Naive thymus-derived CD4-positive, alpha-beta T cell (primary cell): ENCODE results near the gene MAGEB10. TPM values are rescaled to one million over a fixed set of nuclear protein-coding genes. Genes with fewer than 3 reads are reported as not detected.
"Not testable (repeated sequence)": the region's sequence is repeated elsewhere in the genome, so short reads cannot be mapped to it uniquely, and the experiment has no call there.

Experiments used
- ATAC-seq: fragments of 150-1000 bp; cut with Tn5 transposase; 2 replicates; pipeline ENCODE4 v1.10.0; 2021; ENCODE audit warnings: mild to moderate bottlenecking, moderate library complexity
- CTCF ChIA-PET: fragments of 350-600 bp; sonication (Branson Sonifier 250); formaldehyde crosslinking; loops from one replicate; lab custom pipeline; 2021; ENCODE audit warnings: antibody characterized with exemption; lab: Charles Lee
- POLR2A ChIA-PET: fragments of 350-600 bp; sonication (Branson Sonifier 250); formaldehyde crosslinking; loops from one replicate; lab custom pipeline; 2021; ENCODE audit warnings: antibody characterized with exemption, inconsistent platforms; lab: Charles Lee
- DNase-seq, 9 donors: peaks; one replicate each; pipeline versions ENCODE4 v3.0.0 to v3.0.0-alpha.2; 2020 to 2022; ENCODE audit warnings: mixed read lengths in 1 of 9
- H3K27ac ChIP-seq: one replicate; pipeline ENCODE4 v1.7.0; 2013; ENCODE audit warnings: mild to moderate bottlenecking, low read depth, low read length, moderate library complexity
- H3K27me3 ChIP-seq, 2 donors: one replicate each; pipeline ENCODE4 v1.7.0; 2013; ENCODE audit warnings: low read length in 2 of 2, mild to moderate bottlenecking in 2 of 2, moderate library complexity in 2 of 2; ENCODE audit not compliant: control insufficient read depth in 2 of 2, insufficient read depth in 2 of 2
- H3K36me3 ChIP-seq, 3 experiments: 1 replicate in 2 of 3; 2 replicates in 1 of 3; pipeline ENCODE4 v1.7.0; 2013; ENCODE audit warnings: low read length in 3 of 3, mild to moderate bottlenecking in 3 of 3, moderate library complexity in 1 of 3; ENCODE audit not compliant: insufficient read depth in 3 of 3, control insufficient read depth in 2 of 3
- H3K4me1 ChIP-seq, 2 donors: one replicate each; pipeline ENCODE4 v1.7.0; 2013; ENCODE audit warnings: low read length in 2 of 2, mild to moderate bottlenecking in 2 of 2, moderate library complexity in 1 of 2; ENCODE audit not compliant: control insufficient read depth in 2 of 2, insufficient read depth in 2 of 2
- H3K4me3 ChIP-seq: 2 replicates; pipeline ENCODE4 v1.7.0; 2013; ENCODE audit warnings: mild to moderate bottlenecking, low read length
- H3K9me3 ChIP-seq, 3 experiments: 1 replicate in 2 of 3; 2 replicates in 1 of 3; pipeline ENCODE4 v1.7.0; 2013; ENCODE audit warnings: low read length in 3 of 3; ENCODE audit not compliant: control insufficient read depth in 2 of 3
- H3K27ac Mint-ChIP-seq, 9 donors: one replicate each; pipeline ENCODE4 v1.8.0; 2020 to 2022; ENCODE audit warnings: mixed read lengths in 9 of 9, mild to moderate bottlenecking in 8 of 9, moderate library complexity in 5 of 9, inconsistent platforms in 2 of 9
- H3K27me3 Mint-ChIP-seq, 5 donors: one replicate each; pipeline ENCODE4 v1.8.0; 2021 to 2022; ENCODE audit warnings: mixed read lengths in 5 of 5, mild to moderate bottlenecking in 1 of 5
- H3K36me3 Mint-ChIP-seq, 5 donors: one replicate each; pipeline ENCODE4 v1.8.0; 2020 to 2022; ENCODE audit warnings: mixed read lengths in 5 of 5, mild to moderate bottlenecking in 3 of 5, inconsistent platforms in 1 of 5
- H3K4me1 Mint-ChIP-seq, 7 donors: one replicate each; pipeline ENCODE4 v1.8.0; 2020 to 2022; ENCODE audit warnings: mixed read lengths in 7 of 7, mild to moderate bottlenecking in 3 of 7, inconsistent platforms in 1 of 7
- H3K4me3 Mint-ChIP-seq, 10 donors: one replicate each; pipeline ENCODE4 v1.8.0; 2020 to 2022; ENCODE audit warnings: mild to moderate bottlenecking in 10 of 10, mixed read lengths in 10 of 10, moderate library complexity in 6 of 10, inconsistent platforms in 2 of 10
- H3K9me3 Mint-ChIP-seq, 11 donors: one replicate each; pipeline ENCODE4 v1.8.0; 2020 to 2022; ENCODE audit warnings: mixed read lengths in 11 of 11, mild to moderate bottlenecking in 4 of 11, inconsistent platforms in 1 of 11, moderate library complexity in 1 of 11
- intact Hi-C, 2 donors: fragments of 100-400 bp; cut with micrococcal nuclease; formaldehyde crosslinking; loops; one replicate each; pipeline ENCODE4 v1.15.1; 2023
- polyA plus RNA-seq, 2 donors: library from polyadenylated mRNA; unstranded; fragments of 300-500 nt; fragmentation: Illumina TruSeq; gene quantifications; one replicate each; pipeline ENCODE4 v1.2.3, GENCODE V29; 2021
- total RNA-seq, 6 experiments: library from RNA in 5 of 6; stranded (reverse) in 5 of 6; gene quantifications; 1 replicate in 5 of 6; 2 replicates in 1 of 6; pipeline ENCODE4 v1.2.3 and lab custom pipeline; 2021 to 2026

The MAGEB10 gene
- total and polyA plus RNA-seq, 7 experiments from 2014 or later, result not detected

DNA sequence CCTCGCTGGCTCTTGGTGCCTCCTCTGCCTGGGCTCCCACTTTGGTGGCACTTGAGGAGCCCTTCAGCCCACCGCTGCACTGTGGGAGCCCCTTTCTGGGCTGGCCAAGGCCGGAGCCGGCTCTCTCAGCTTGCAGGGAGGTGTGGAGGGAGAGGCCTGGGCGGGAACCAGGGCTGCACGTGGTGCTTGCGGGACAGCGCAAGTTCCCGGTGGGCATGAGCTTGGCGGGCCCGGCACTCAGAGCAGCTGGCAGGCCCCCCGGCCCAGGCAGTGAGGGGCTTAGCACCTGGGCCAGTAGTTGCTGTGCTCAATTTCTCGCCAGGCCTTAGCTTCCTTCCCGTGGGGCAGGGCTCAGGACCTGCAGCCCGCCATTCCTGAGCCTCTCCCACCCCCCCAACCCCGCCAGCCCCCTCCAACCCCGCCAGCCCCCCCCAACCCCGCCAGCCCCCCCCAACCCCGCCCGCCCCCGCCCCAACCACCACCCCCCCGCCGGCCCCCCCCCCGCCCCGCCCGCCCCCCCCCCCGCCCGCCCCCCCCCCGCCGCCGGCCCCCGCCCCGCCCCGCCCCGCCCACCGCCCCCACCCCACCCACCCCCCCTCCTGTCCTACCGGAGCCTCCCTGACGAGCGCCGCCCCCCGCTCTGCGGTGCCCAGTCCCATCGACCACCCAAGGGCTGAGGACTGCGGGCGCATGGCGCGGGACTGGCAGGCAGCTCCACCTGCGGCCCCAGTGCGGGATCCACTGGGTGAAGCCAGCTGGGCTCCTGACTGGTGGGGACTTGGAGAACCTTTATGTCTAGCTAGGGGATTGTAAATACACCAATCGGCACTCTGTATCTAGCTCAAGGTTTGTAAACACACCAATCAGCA, 1.4 kb downstream of the MAGEB10 start:
- H3K9me3 Mint-ChIP-seq, H3K27ac ChIP-seq, DNase-seq, H3K36me3 ChIP-seq, ATAC-seq, H3K4me3 ChIP-seq, H3K36me3 Mint-ChIP-seq, H3K27me3 ChIP-seq, H3K4me1 ChIP-seq, intact Hi-C loops, H3K9me3 ChIP-seq, H3K27me3 Mint-ChIP-seq, H3K27ac Mint-ChIP-seq, POLR2A ChIA-PET, CTCF ChIA-PET, H3K4me3 Mint-ChIP-seq, H3K4me1 Mint-ChIP-seq: not testable (repeated sequence)

DNA sequence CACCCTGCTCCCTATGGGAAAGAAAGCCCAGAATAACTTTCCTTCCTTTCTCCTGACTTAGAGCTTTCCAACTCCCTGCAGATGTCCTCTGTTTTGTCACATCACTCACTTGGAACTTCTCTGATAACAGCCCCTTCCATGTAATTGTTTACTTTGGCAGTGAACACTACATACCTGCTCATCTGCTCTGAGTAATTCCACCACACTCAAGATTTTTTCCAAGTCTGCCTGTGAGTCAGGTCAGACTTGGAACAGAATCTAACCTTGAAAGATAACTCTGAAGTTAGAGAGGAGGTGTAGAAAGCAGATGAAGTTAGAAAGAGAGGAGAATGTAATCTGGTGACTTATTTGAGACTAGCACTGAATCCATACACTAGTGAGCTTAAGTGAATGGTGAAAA, 7.4 kb downstream of the MAGEB10 start:
- ChIA-PET CTCF (no interaction called here), POLR2A (no interaction called here)
- H3K36me3 ChIP-seq, result no peaks in the 10 kb centered on the region
- H3K9me3 Mint-ChIP-seq, result peaks cover 0 to 7% (median 0%) of the 10 kb centered on the region in 11 donors
- ATAC-seq (no peak), DNase-seq (no peak)
- H3K27me3 ChIP-seq, result no peaks in the 10 kb centered on the region
- H3K27ac Mint-ChIP-seq, result no peak overlapping the region
- H3K4me3 Mint-ChIP-seq, result no peak overlapping the region
- H3K4me1 Mint-ChIP-seq, result no peaks in the 10 kb centered on the region
- H3K27ac ChIP-seq, result no peak overlapping the region
- H3K4me3 ChIP-seq, result no peak overlapping the region
- H3K36me3 Mint-ChIP-seq, result no peaks in the 10 kb centered on the region
- no peaks in the 10 kb centered on the region for H3K27me3 Mint-ChIP-seq
- no peaks in the 10 kb centered on the region for H3K9me3 ChIP-seq
- H3K4me1 ChIP-seq, result no peaks in the 10 kb centered on the region
- intact Hi-C loops, result no loop called here

DNA sequence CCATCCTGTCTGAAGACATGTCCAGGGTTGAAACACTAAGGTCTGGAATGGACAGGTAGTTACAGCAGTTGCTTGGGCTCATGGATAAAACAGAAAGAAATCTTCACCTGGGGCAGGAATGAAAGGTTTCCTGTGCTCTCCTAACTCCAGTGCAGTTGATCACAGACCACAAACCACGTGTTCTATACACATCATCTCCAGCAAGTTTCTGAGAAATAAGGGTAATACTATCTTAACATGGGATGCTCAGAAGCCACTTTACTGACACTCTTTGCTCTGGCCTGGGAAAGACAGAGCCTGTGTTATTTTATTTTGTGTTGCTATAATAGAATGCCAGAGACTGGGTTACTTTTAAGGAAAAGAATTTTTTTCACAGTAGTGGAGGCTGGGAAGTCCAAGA, 16.0 kb downstream of the MAGEB10 start:
- H3K9me3 Mint-ChIP-seq, result peaks cover 0 to 9% (median 2%) of the 10 kb centered on the region in 11 donors
- Histone ChIP-seq H3K4me1 (no peaks in the 10 kb centered on the region), H3K9me3 (no peaks in the 10 kb centered on the region), H3K36me3 (no peaks in the 10 kb centered on the region), H3K27ac (no peak overlapping the region), H3K4me3 (no peak overlapping the region), H3K27me3 (no peaks in the 10 kb centered on the region)
- intact Hi-C loops, result no loop called here
- no peak for DNase-seq
- H3K4me1 Mint-ChIP-seq, result no peaks in the 10 kb centered on the region
- CTCF ChIA-PET, result no interaction called here
- POLR2A ChIA-PET, result no interaction called here
- ATAC-seq, result no peak
- H3K27me3 Mint-ChIP-seq, result no peaks in the 10 kb centered on the region
- no peaks in the 10 kb centered on the region for H3K36me3 Mint-ChIP-seq
- H3K4me3 Mint-ChIP-seq, result no peak overlapping the region
- no peak overlapping the region for H3K27ac Mint-ChIP-seq

DNA sequence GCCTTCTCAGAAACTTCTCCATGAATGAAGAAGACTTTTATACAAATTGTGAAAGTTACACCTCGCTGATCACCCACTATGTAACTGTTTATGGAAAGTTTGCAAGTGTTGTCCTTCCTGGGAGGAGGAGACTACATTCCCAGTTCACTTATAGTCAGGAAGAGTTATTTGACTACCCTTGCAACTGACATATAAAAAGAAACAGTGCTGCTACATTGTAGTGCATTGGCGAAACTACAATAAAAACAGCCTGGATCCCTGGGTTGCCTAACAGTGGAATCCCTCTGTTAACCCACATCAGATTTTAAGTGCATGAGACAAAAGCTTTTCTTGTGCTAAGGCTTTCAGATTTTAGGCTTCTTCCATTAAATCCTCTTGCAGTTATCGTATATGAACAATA, 30.4 kb downstream of the MAGEB10 start:
- Histone ChIP-seq H3K4me3 (no peak overlapping the region), H3K4me1 (no peaks in the 10 kb centered on the region), H3K36me3 (no peaks in the 10 kb centered on the region), H3K9me3 (no peaks in the 10 kb centered on the region), H3K27me3 (no peaks in the 10 kb centered on the region), H3K27ac (no peak overlapping the region)
- Mint-ChIP-seq H3K36me3 (no peaks in the 10 kb centered on the region), H3K27ac (no peak overlapping the region), H3K9me3 (peaks cover 0 to 9% (median 0%) of the 10 kb centered on the region in 11 donors), H3K4me1 (no peaks in the 10 kb centered on the region), H3K4me3 (no peak overlapping the region), H3K27me3 (no peaks in the 10 kb centered on the region)
- intact Hi-C loops, result no loop called here
- DNase-seq, result no peak
- ATAC-seq, result no peak
- ChIA-PET CTCF (no interaction called here), POLR2A (no interaction called here)

DNA sequence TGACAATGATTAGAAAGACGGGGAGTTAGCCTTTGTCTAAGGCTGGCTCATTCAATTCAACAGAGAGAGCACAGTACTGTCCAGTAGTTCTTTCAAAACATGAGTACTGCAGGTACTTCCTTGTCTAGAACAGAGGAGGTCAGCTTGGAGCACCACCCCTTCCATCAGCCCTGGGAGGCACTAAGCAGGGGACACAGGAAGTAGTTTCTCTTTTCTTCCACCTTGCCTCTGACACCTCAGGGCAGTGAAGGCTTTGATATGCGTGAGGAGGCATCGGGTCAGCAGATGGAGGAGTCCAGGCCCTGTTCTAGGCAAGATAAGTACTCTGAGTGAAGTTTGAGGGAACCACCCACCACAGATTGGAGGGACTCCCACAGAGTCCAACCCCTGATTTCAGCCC, 33.1 kb downstream of the MAGEB10 start:
- H3K27me3 ChIP-seq, result no peaks in the 10 kb centered on the region
- DNase-seq, result no peak
- intact Hi-C loops, result no loop called here
- no peaks in the 10 kb centered on the region for H3K36me3 ChIP-seq
- no peak overlapping the region for H3K4me3 ChIP-seq
- ATAC-seq, result no peak
- CTCF ChIA-PET, result no interaction called here
- no peaks in the 10 kb centered on the region for H3K9me3 ChIP-seq
- H3K27ac ChIP-seq, result no peak overlapping the region
- no peaks in the 10 kb centered on the region for H3K36me3 Mint-ChIP-seq
- H3K27ac Mint-ChIP-seq, result no peak overlapping the region
- no peaks in the 10 kb centered on the region for H3K4me1 Mint-ChIP-seq
- H3K4me1 ChIP-seq, result no peaks in the 10 kb centered on the region
- peaks cover 0 to 8% (median 0%) of the 10 kb centered on the region in 11 donors for H3K9me3 Mint-ChIP-seq
- POLR2A ChIA-PET, result no interaction called here
- no peak overlapping the region for H3K4me3 Mint-ChIP-seq
- H3K27me3 Mint-ChIP-seq, result no peaks in the 10 kb centered on the region

DNA sequence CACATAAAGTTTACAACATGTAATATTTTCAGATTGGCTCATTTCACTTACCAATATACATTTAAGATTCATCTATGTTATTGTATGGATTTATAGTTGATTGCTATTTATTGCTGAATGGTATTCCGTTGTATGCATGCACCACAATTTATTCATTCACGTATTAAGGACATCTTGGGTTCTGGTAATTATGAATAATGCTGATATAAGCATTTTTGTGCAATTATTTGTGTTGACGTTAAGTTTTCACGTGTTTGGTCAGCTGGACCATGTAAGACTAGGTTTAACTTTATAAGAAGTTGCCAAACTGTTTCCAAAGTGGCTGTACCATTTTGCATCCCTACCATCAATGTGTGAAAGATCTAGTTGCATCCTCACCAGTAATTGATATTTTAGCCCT, 35.1 kb downstream of the MAGEB10 start:
- CTCF ChIA-PET, result no interaction called here

DNA sequence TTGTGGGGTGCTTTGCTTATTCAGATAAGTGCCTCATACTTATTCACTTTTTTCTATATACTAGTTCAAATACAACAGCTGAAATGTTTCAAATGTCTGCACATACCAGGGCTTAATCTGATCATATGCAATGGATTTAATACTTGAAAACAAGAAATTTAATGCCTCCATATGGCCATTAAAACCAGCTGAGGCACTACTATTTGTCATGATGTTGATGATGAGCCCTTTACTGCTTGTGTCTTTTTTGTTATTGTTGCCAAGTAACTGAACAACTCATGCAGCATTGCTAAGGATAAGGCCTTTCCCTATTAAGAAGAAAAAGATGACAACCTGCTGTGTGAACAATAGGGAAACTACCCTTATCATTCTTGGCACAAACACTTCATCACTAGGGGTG, 52.5 kb downstream of the MAGEB10 start:
- no peaks in the 10 kb centered on the region for H3K4me1 Mint-ChIP-seq
- POLR2A ChIA-PET, result no interaction called here
- no peak overlapping the region for H3K27ac ChIP-seq
- H3K4me3 Mint-ChIP-seq, result no peak overlapping the region
- H3K27me3 ChIP-seq, result no peaks in the 10 kb centered on the region
- no peak overlapping the region for H3K4me3 ChIP-seq
- H3K36me3 Mint-ChIP-seq, result no peaks in the 10 kb centered on the region
- H3K4me1 ChIP-seq, result no peaks in the 10 kb centered on the region
- peaks cover 0 to 7% (median 0%) of the 10 kb centered on the region in 11 donors for H3K9me3 Mint-ChIP-seq
- H3K27ac Mint-ChIP-seq, result no peak overlapping the region
- ATAC-seq (no peak), DNase-seq (no peak)
- no peaks in the 10 kb centered on the region for H3K36me3 ChIP-seq
- H3K27me3 Mint-ChIP-seq, result no peaks in the 10 kb centered on the region
- intact Hi-C loops, result no loop called here
- CTCF ChIA-PET, result no interaction called here
- no peaks in the 10 kb centered on the region for H3K9me3 ChIP-seq

More for the DNA sequence above, 35.1 kb downstream of the MAGEB10 start:
- Mint-ChIP-seq H3K9me3 (peaks cover 0 to 5% (median 0%) of the 10 kb centered on the region in 11 donors), H3K27me3 (no peaks in the 10 kb centered on the region), H3K36me3 (no peaks in the 10 kb centered on the region), H3K27ac (no peak overlapping the region), H3K4me3 (no peak overlapping the region), H3K4me1 (no peaks in the 10 kb centered on the region)
- no peaks in the 10 kb centered on the region for H3K36me3 ChIP-seq
- H3K9me3 ChIP-seq, result no peaks in the 10 kb centered on the region
- H3K4me1 ChIP-seq, result no peaks in the 10 kb centered on the region
- DNase-seq (no peak), ATAC-seq (no peak)
- H3K27ac ChIP-seq, result no peak overlapping the region
- intact Hi-C loops, result no loop called here
- no peaks in the 10 kb centered on the region for H3K27me3 ChIP-seq
- no peak overlapping the region for H3K4me3 ChIP-seq
- POLR2A ChIA-PET, result no interaction called here
